SU-DHL-6 (cell line): ENCODE results near the gene RAD9A.

Experiments used
- EZH2phosphoT487 ChIP-seq: fragments of 200-600 bp; sonication (generic), shearing (Covaris generic); conservative IDR thresholded peaks from 2 replicates; pipeline ENCODE4 v1.6.1; 2018; ENCODE audit warnings: mild to moderate bottlenecking, antibody characterized with exemption, low read length, moderate library complexity, mixed read lengths
- TF ChIP-seq, protein P1 (sequence below): fragments of 200-600 bp; sonication (generic); IDR thresholded peaks from one replicate; pipeline ENCODE4 v1.5.1; 2017; ENCODE audit warnings: antibody characterized with exemption, mild to moderate bottlenecking, low read length, moderate library complexity; ENCODE audit not compliant: insufficient read depth, poor library complexity, severe bottlenecking

DNA sequence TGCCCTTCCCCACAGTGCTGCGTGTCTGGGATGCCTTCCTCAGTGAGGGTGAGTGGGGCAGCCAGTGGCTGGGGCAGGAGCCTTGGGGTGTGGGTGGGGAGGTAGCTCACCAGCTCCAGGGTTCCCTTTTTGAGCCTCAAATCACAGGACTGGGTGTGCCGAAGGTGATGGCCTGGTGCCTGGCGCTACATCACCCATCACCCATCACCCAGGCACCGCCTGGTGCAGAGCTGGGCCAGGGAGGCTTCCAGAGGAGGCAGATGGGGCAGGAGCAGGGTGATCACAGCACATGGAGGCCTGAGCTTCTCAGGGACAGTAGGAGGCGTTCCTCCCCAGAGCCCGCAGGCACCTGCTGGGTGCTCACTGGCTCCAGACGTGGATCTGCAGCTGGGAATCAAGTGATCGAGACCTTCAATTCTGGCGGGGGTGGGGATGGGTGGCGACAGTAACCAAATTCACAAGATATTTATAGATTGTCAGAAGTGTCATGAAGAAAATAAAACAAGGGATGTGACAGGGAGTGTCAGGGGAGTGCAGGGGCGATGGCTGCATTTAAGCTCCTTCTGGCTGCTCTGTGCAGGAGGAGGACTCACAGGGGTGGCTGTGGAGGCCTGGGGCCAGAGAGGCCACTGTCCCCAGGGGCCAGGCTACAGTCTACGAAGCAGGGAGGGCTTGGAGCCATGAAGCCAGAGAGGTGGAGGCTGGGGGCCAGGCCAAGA is 15.3 kb downstream of the RAD9A start:
- TF ChIP-seq, protein P1, sequence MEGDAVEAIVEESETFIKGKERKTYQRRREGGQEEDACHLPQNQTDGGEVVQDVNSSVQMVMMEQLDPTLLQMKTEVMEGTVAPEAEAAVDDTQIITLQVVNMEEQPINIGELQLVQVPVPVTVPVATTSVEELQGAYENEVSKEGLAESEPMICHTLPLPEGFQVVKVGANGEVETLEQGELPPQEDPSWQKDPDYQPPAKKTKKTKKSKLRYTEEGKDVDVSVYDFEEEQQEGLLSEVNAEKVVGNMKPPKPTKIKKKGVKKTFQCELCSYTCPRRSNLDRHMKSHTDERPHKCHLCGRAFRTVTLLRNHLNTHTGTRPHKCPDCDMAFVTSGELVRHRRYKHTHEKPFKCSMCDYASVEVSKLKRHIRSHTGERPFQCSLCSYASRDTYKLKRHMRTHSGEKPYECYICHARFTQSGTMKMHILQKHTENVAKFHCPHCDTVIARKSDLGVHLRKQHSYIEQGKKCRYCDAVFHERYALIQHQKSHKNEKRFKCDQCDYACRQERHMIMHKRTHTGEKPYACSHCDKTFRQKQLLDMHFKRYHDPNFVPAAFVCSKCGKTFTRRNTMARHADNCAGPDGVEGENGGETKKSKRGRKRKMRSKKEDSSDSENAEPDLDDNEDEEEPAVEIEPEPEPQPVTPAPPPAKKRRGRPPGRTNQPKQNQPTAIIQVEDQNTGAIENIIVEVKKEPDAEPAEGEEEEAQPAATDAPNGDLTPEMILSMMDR, result no peak
- TF ChIP-seq EZH2phosphoT487, result no peak
